Measurements from ENCODE around the gene GJB6.

DNA sequence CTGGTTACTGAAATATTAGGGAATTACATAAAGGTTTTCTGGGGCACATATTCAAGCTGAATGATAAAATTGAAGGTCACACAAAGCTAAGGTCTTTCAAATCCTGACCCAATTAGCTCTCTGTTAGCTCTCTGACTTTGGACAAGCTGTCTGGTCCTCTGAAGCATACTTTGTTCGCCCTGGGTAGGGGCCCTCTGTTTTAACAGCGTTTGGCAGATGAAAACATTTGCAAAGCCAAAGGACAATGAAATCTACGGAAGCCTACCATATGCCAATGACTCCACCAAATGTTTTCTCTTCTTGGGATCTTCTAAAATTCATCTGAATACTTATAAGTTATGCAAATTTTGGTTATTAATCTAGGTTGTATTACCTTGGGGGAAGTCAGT lies 56.7 kb downstream of the GJB6 start:
- no peak for TF ChIP-seq ISL1 (CRISPR knock-in tag; IDR thresholded peaks at IDR 0.05)
- TF ChIP-seq, protein P1, sequence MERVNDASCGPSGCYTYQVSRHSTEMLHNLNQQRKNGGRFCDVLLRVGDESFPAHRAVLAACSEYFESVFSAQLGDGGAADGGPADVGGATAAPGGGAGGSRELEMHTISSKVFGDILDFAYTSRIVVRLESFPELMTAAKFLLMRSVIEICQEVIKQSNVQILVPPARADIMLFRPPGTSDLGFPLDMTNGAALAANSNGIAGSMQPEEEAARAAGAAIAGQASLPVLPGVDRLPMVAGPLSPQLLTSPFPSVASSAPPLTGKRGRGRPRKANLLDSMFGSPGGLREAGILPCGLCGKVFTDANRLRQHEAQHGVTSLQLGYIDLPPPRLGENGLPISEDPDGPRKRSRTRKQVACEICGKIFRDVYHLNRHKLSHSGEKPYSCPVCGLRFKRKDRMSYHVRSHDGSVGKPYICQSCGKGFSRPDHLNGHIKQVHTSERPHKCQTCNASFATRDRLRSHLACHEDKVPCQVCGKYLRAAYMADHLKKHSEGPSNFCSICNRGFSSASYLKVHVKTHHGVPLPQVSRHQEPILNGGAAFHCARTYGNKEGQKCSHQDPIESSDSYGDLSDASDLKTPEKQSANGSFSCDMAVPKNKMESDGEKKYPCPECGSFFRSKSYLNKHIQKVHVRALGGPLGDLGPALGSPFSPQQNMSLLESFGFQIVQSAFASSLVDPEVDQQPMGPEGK (CRISPR knock-in tag; IDR thresholded peaks at IDR 0.05; ENCODE audit: borderline replicate concordance): no peak
- no peak for TF ChIP-seq OSR1 (CRISPR knock-in tag; IDR thresholded peaks at IDR 0.05)
- TF ChIP-seq RARB (CRISPR knock-in tag; IDR thresholded peaks at IDR 0.05): no peak
- TF ChIP-seq ESRRG (CRISPR knock-in tag; IDR thresholded peaks at IDR 0.05): no peak
- no peak for TF ChIP-seq ZNF565 (CRISPR knock-in tag; conservative IDR thresholded peaks at IDR 0.05; ENCODE audit: low read depth)
- no peak for TF ChIP-seq ARNTL (CRISPR knock-in tag; IDR thresholded peaks at IDR 0.05; ENCODE audit: borderline replicate concordance, low read depth)
- TF ChIP-seq ZFP3 (CRISPR knock-in tag; IDR thresholded peaks at IDR 0.05): no peak

Data from SK-N-SH treated with all-trans-retinoic acid at 6 μM for 48 hours (cell line).